NB4 (cell line): ENCODE data around the gene CD8B.

Experiments
- CTCF ChIP-seq: IDR thresholded peaks from one replicate; pipeline ENCODE4 v1.5.1; 2012; ENCODE audit warnings: low read depth, low read length
- MAX ChIP-seq: IDR thresholded peaks from 2 replicates; pipeline ENCODE4 v1.6.1; 2011; ENCODE audit warnings: low read depth, low read length
- POLR2A ChIP-seq: IDR thresholded peaks from 2 replicates; pipeline ENCODE4 v1.6.1; 2011; ENCODE audit warnings: mild to moderate bottlenecking; ENCODE audit not compliant: insufficient read length; ENCODE audit errors: extremely low read depth

- TF ChIP-seq CTCF (no peak), POLR2A (no peak), MAX (no peak)
Observed at GRCh38 chr2:86785456-86785855, 76.2 kb downstream of the CD8B start.
